ENCODE results near the gene NLGN2.

GRCh38 chr17:7426896-7427489 lies 19.3 kb downstream of the NLGN2 start:
- TF ChIP-seq CTCF (IDR thresholded peaks at IDR 0.05; ENCODE audit: poor library complexity, severe bottlenecking): no peak
- no peak for TF ChIP-seq SMC3 (conservative IDR thresholded peaks at IDR 0.05; ENCODE audit: poor library complexity)
- no peak for TF ChIP-seq POLR2AphosphoS5 (IDR thresholded peaks at IDR 0.05)
- no peak for TF ChIP-seq REST (IDR thresholded peaks at IDR 0.05; ENCODE audit: borderline replicate concordance)
